ENCODE results near the gene CLDN34. TPM values are rescaled to one million over a fixed set of nuclear protein-coding genes. Genes with fewer than 3 reads are reported as not detected.

Gene CLDN34
- total RNA-seq, 1 experiment from 2014 or later: not detected

DNA sequence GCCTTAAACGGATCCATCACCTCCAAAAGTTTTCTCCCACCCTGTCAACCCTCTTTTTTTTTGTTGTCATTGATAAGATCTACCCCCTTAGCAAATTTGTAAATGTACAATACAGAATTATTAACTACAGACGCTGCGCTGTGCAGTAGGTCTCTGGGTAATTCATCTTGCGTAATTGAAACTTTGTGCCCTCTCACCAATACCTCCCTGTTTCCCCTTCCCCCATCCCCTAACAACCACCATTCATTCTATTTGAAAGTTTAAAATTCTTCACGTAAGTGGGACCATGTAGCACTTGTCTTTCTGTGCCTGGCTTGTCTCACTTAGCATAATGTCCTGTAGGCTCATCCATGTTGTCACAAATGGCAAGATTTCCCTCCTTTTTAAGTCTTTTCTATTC, 45.8 kb upstream of the CLDN34 start:
- no peak overlapping the region for H3K4me3 Mint-ChIP-seq (ENCODE audit: unreplicated experiment)
- Histone ChIP-seq H3K4me3 (ENCODE audit: low read depth, low read length) (no peak overlapping the region), H3K27me3 (replicated peaks; ENCODE audit: control insufficient read depth, insufficient read depth, low read length) (no peaks in the 10 kb centered on the region), H3K9me3 (no peaks in the 10 kb centered on the region), H3K4me1 (no peaks in the 10 kb centered on the region), H3K36me3 (ENCODE audit: control insufficient read depth, insufficient read depth, low read length) (no peaks in the 10 kb centered on the region)
- no peak for DNase-seq
- no peaks in the 10 kb centered on the region for H3K4me1 Mint-ChIP-seq (ENCODE audit: low read depth, unreplicated experiment)
- H3K27me3 Mint-ChIP-seq (ENCODE audit: insufficient read depth, unreplicated experiment): no peaks in the 10 kb centered on the region
- no peaks in the 10 kb centered on the region for H3K36me3 Mint-ChIP-seq (ENCODE audit: insufficient read depth, unreplicated experiment)
- ChIA-PET CTCF (no interaction called here), POLR2A (no interaction called here)
- intact Hi-C loops (cut with micrococcal nuclease; ENCODE audit: unreplicated experiment): no loop called here
- no TSS peak for BruUV-seq (replicated peaks)
- no peak overlapping the region for H3K27ac Mint-ChIP-seq (ENCODE audit: unreplicated experiment)
- TF ChIP-seq, protein P1, sequence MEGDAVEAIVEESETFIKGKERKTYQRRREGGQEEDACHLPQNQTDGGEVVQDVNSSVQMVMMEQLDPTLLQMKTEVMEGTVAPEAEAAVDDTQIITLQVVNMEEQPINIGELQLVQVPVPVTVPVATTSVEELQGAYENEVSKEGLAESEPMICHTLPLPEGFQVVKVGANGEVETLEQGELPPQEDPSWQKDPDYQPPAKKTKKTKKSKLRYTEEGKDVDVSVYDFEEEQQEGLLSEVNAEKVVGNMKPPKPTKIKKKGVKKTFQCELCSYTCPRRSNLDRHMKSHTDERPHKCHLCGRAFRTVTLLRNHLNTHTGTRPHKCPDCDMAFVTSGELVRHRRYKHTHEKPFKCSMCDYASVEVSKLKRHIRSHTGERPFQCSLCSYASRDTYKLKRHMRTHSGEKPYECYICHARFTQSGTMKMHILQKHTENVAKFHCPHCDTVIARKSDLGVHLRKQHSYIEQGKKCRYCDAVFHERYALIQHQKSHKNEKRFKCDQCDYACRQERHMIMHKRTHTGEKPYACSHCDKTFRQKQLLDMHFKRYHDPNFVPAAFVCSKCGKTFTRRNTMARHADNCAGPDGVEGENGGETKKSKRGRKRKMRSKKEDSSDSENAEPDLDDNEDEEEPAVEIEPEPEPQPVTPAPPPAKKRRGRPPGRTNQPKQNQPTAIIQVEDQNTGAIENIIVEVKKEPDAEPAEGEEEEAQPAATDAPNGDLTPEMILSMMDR (IDR thresholded peaks at IDR 0.05; ENCODE audit: insufficient read depth in 1 of 2, low read depth in 1 of 2, low read length in 1 of 2, severe bottlenecking in 1 of 2, unreplicated experiment in 1 of 2): no peak
- H3K9me3 Mint-ChIP-seq (ENCODE audit: unreplicated experiment): no peaks in the 10 kb centered on the region

DNA sequence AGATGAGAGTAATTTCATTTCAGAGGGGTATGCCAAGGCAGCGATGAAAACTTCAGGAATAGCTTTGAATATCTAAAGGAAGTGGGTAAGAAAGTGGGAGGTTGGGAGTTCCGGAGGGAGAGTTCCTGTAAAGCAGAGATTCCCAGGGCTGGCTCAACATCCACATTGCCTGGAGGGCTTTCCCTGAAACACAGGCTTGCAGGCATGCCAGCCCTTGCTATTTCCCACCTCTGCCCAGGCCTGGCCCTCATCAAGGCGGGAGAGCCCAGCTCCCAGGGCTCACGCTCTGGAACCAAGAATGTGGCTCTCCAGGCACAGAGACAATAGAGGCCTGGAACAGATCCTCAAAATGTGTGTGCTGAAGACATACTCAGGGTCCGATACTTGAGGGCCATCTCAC, 43.8 kb upstream of the CLDN34 start:
- Mint-ChIP-seq H3K36me3 (ENCODE audit: insufficient read depth, unreplicated experiment) (peaks cover 2% of the 10 kb centered on the region), H3K4me3 (ENCODE audit: unreplicated experiment) (no peak overlapping the region), H3K4me1 (ENCODE audit: low read depth, unreplicated experiment) (no peaks in the 10 kb centered on the region), H3K27me3 (ENCODE audit: insufficient read depth, unreplicated experiment) (no peaks in the 10 kb centered on the region), H3K9me3 (ENCODE audit: unreplicated experiment) (no peaks in the 10 kb centered on the region), H3K27ac (ENCODE audit: unreplicated experiment) (no peak overlapping the region)
- no peaks in the 10 kb centered on the region for H3K27me3 ChIP-seq (replicated peaks; ENCODE audit: control insufficient read depth, insufficient read depth, low read length)
- intact Hi-C loops (cut with micrococcal nuclease; ENCODE audit: unreplicated experiment): no loop called here
- no peak overlapping the region for H3K4me3 ChIP-seq (ENCODE audit: low read depth, low read length)
- POLR2A ChIA-PET: no interaction called here
- CTCF ChIA-PET: no interaction called here
- TF ChIP-seq, protein P1 (IDR thresholded peaks at IDR 0.05; ENCODE audit: insufficient read depth in 1 of 2, low read depth in 1 of 2, low read length in 1 of 2, severe bottlenecking in 1 of 2, unreplicated experiment in 1 of 2): no peak
- no peaks in the 10 kb centered on the region for H3K9me3 ChIP-seq
- H3K4me1 ChIP-seq: no peaks in the 10 kb centered on the region
- no peaks in the 10 kb centered on the region for H3K36me3 ChIP-seq (ENCODE audit: control insufficient read depth, insufficient read depth, low read length)
- BruUV-seq (replicated peaks): no TSS peak
- no peak for DNase-seq

DNA sequence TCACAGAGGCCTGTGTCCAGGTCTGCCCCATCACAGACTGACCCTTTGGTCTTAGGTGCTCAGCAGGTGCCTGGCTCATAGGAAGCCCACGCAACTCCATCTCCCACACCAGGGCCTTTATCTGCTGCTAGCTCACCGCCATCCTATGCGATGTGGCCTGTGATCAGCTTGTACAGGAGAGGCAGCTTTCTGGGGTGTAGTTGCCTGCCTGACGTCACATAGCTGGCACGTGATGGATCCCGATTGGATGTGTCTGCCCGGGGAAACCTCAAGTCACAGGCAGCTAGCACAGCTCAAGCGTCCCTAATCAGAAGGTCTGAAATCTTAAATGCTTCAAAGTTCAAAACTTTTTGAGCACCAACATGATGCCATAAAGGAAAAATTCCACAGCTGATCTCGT, 41.2 kb upstream of the CLDN34 start:
- H3K36me3 Mint-ChIP-seq (ENCODE audit: insufficient read depth, unreplicated experiment): peaks cover 6% of the 10 kb centered on the region
- CTCF ChIA-PET: no interaction called here
- no peaks in the 10 kb centered on the region for H3K27me3 Mint-ChIP-seq (ENCODE audit: insufficient read depth, unreplicated experiment)
- TF ChIP-seq, protein P1 (IDR thresholded peaks at IDR 0.05; ENCODE audit: insufficient read depth in 1 of 2, low read depth in 1 of 2, low read length in 1 of 2, severe bottlenecking in 1 of 2, unreplicated experiment in 1 of 2): no peak
- H3K27ac Mint-ChIP-seq (ENCODE audit: unreplicated experiment): no peak overlapping the region
- no peak overlapping the region for H3K4me3 Mint-ChIP-seq (ENCODE audit: unreplicated experiment)
- Histone ChIP-seq H3K27me3 (replicated peaks; ENCODE audit: control insufficient read depth, insufficient read depth, low read length) (no peaks in the 10 kb centered on the region), H3K36me3 (ENCODE audit: control insufficient read depth, insufficient read depth, low read length) (no peaks in the 10 kb centered on the region), H3K4me3 (ENCODE audit: low read depth, low read length) (no peak overlapping the region), H3K9me3 (no peaks in the 10 kb centered on the region), H3K4me1 (no peaks in the 10 kb centered on the region)
- POLR2A ChIA-PET: no interaction called here
- no peak for DNase-seq
- BruUV-seq (replicated peaks): no TSS peak
- H3K4me1 Mint-ChIP-seq (ENCODE audit: low read depth, unreplicated experiment): no peaks in the 10 kb centered on the region
- intact Hi-C loops (cut with micrococcal nuclease; ENCODE audit: unreplicated experiment): no loop called here
- no peaks in the 10 kb centered on the region for H3K9me3 Mint-ChIP-seq (ENCODE audit: unreplicated experiment)

Data from Caco-2 (cell line).